Tibial nerve (tissue), 4 donors: ENCODE measurements around the gene TENM3.

Experiments
- CTCF ChIP-seq, 5 experiments: fragments of 200-600 bp in 3 of 5; fragments of 450-650 bp in 2 of 5; sonication (generic) in 3 of 5; IDR thresholded peaks; one replicate each; pipeline ENCODE4 v1.5.1; 2016 to 2019; ENCODE audit warnings: antibody characterized with exemption in 5 of 5, mild to moderate bottlenecking in 3 of 5, moderate library complexity in 2 of 5
- EP300 ChIP-seq, 2 donors: sonication (generic); formaldehyde crosslinking; IDR thresholded peaks; one replicate each; pipeline ENCODE4 v1.6.1; 2017; ENCODE audit warnings: antibody characterized with exemption in 2 of 2, mild to moderate bottlenecking in 1 of 2
- POLR2A ChIP-seq, 2 donors: fragments of 450-650 bp; IDR thresholded peaks; one replicate each; pipeline ENCODE4 v1.6.1; 2017; ENCODE audit warnings: antibody characterized with exemption in 2 of 2, mild to moderate bottlenecking in 2 of 2, moderate library complexity in 2 of 2

GRCh38 chr4:182695009-182695408, 451.8 kb downstream of the TENM3 start:
- TF ChIP-seq CTCF (IDR thresholded peaks at IDR 0.05) = no peak
- TF ChIP-seq POLR2A (IDR thresholded peaks at IDR 0.05) = no peak
- no peak for TF ChIP-seq EP300 (IDR thresholded peaks at IDR 0.05)
